Smooth muscle cell (in vitro differentiated cells): ENCODE data around the gene ITGB3. TPM values are rescaled to one million over a fixed set of nuclear protein-coding genes. Genes with fewer than 3 reads are reported as not detected.

Source experiments
- DNase-seq: peaks from one replicate; lab custom pipeline; 2025; ENCODE audit not compliant: unreplicated experiment; lab: John Stamatoyannopoulos, UW
- H2AFZ ChIP-seq: fragments of 200-600 bp; sonication (generic); 2 replicates; pipeline ENCODE4 v1.6.0; 2016; ENCODE audit warnings: antibody characterized with exemption, low read depth, mild to moderate bottlenecking
- H3F3A ChIP-seq: fragments of 200-600 bp; sonication (generic); 2 replicates; pipeline ENCODE4 v1.6.0; 2017; ENCODE audit warnings: antibody characterized with exemption, low read depth
- H3K27ac ChIP-seq: fragments of 200-600 bp; sonication (generic); 2 replicates; pipeline ENCODE4 v1.5.1; 2016; ENCODE audit warnings: low read depth, mild to moderate bottlenecking
- H3K27me3 ChIP-seq: fragments of 200-600 bp; sonication (generic); 2 replicates; pipeline ENCODE4 v1.6.1; 2016; ENCODE audit warnings: low read depth, mild to moderate bottlenecking
- H3K36me3 ChIP-seq: fragments of 200-600 bp; sonication (generic); 2 replicates; pipeline ENCODE4 v1.5.1; 2016; ENCODE audit warnings: low read depth
- H3K4me1 ChIP-seq: fragments of 200-600 bp; sonication (generic); 2 replicates; pipeline ENCODE4 v1.5.1; 2016; ENCODE audit warnings: low read depth
- H3K4me2 ChIP-seq: fragments of 200-600 bp; sonication (generic); 2 replicates; pipeline ENCODE4 v1.6.0; 2016; ENCODE audit warnings: mild to moderate bottlenecking
- H3K4me3 ChIP-seq: fragments of 200-600 bp; sonication (generic); 2 replicates; pipeline ENCODE4 v1.5.1; 2016; ENCODE audit warnings: mild to moderate bottlenecking
- H3K79me2 ChIP-seq: fragments of 200-600 bp; sonication (generic); 2 replicates; pipeline ENCODE4 v1.6.0; 2016; ENCODE audit warnings: low read depth, mild to moderate bottlenecking
- H3K9ac ChIP-seq: fragments of 200-600 bp; sonication (generic); 2 replicates; pipeline ENCODE4 v1.6.0; 2016; ENCODE audit warnings: low read depth
- H3K9me3 ChIP-seq: fragments of 200-600 bp; sonication (generic); replicated peaks from 2 replicates; pipeline ENCODE4 v1.5.1; 2016; ENCODE audit warnings: low read depth
- H4K20me1 ChIP-seq: fragments of 200-600 bp; sonication (generic); 2 replicates; pipeline ENCODE4 v1.6.0; 2016; ENCODE audit warnings: low read depth
- WGBS: methylation state at CpG from one replicate; pipeline ENCODE4 v1.1.7; 2016; ENCODE audit warnings: low lambda C conversion rate; 5-methylcytosine and 5-hydroxymethylcytosine counted together
- polyA plus RNA-seq: library from polyadenylated mRNA; unstranded; fragments of >200 nt; fragmentation: Nextera tagmentation; extraction: Ambion mirVana; gene quantifications from 2 replicates; pipeline ENCODE4 v1.2.1, GENCODE V29; 2016
- total RNA-seq: library from RNA; depleted of rRNA; stranded (reverse); fragments of >200 nt; gene quantifications from 2 replicates; pipeline ENCODE4 v1.2.3, GENCODE V29; 2014
- TF ChIP-seq, protein P1 (sequence below): fragments of 200-600 bp; sonication (generic); IDR thresholded peaks from 2 replicates; pipeline ENCODE4 v1.5.1; 2017; ENCODE audit warnings: borderline replicate concordance, mild to moderate bottlenecking, antibody characterized with exemption; ENCODE audit not compliant: insufficient read depth, poor library complexity, severe bottlenecking

Gene ITGB3
- total and polyA plus RNA-seq, 2 experiments from 2014 or later, result 3.9 to 7.9 TPM

DNA sequence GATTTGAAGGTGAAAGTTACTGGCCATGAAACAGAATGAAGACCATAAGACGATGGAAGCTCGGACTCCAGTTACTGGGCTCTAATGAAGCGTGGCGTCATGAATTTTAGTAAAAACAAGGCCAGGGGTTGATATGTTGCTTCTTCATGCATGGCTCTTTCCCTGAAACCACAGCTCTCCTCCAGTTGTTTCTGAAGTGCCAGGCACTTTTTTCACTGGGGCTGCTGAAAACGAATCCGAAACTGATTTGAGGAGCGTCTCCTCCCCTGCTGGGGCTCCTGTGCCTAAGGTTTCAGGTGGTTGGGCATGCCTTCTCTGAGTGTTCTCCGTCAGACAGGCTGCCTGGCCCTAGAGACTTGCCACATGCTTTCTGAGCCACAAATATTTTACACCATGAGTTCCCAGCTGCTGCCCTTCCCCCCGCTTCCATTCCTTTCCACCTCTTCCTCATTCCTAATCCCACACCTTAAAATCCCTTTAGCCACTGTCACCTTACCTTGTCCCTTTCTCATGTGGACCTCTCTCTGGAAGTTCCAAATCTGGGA is 48.1 kb upstream of the ITGB3 start:
- Histone ChIP-seq H3K9ac (peak overlapping the region; percentile 35), H2AFZ (no peak overlapping the region), H4K20me1 (no peaks in the 10 kb centered on the region), H3K4me2 (peak overlapping the region; percentile 45), H3K27me3 (no peaks in the 10 kb centered on the region), H3K4me3 (no peak overlapping the region), H3K79me2 (no peaks in the 10 kb centered on the region), H3K27ac (peak overlapping the region; percentile 76), H3K4me1 (peaks cover 13% of the 10 kb centered on the region), H3K9me3 (no peaks in the 10 kb centered on the region), H3K36me3 (no peaks in the 10 kb centered on the region), H3F3A (peaks cover 15% of the 10 kb centered on the region)
- no peak for DNase-seq
- TF ChIP-seq, protein P1, sequence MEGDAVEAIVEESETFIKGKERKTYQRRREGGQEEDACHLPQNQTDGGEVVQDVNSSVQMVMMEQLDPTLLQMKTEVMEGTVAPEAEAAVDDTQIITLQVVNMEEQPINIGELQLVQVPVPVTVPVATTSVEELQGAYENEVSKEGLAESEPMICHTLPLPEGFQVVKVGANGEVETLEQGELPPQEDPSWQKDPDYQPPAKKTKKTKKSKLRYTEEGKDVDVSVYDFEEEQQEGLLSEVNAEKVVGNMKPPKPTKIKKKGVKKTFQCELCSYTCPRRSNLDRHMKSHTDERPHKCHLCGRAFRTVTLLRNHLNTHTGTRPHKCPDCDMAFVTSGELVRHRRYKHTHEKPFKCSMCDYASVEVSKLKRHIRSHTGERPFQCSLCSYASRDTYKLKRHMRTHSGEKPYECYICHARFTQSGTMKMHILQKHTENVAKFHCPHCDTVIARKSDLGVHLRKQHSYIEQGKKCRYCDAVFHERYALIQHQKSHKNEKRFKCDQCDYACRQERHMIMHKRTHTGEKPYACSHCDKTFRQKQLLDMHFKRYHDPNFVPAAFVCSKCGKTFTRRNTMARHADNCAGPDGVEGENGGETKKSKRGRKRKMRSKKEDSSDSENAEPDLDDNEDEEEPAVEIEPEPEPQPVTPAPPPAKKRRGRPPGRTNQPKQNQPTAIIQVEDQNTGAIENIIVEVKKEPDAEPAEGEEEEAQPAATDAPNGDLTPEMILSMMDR, result no peak
- 60% methylated on average over 9 of the region's 9 CpGs for WGBS

DNA sequence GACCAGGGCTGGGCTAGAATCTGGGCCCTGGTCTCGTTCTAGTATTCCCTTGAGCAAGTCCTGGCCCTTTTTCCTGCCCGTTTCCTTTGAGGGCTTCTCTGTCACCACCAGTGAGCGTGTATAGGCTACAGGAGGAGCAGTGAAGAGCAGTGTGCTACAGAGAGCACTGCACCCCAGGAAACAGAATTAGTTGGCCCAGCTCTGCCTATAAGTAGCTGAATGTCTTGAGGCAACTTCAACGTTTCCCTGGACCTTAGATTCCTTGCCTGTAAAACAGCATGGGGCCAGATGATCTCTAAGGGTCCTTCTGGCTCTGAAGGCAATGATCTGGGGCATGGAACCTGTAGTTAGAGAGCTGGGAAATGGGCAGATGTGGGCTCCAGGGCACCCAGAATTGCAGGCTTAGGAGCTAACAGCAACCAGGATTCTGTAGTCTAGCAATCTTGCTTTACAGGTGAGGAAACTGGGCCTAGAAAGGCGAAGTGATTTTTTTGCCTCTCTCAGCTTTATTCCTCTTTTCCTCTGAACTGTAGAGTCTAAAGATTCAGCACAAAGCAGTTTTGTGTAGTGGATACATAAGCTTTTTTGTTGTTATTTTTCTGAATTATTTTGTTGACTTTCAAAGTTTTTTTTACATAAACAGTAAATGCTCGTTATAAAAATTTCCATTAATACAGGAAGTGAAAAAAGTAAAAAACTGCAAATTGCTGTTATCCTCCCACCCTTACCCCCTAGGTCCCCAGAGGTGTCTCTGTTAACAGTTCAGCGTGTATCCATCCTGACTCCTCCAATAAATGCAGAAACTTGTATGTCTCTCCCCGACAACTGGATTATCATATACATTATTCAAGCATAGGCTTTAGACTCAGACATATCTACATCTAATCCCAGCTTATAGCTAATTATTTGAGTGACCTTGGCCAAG is 46.2 kb upstream of the ITGB3 start:
- WGBS, result 82% methylated on average over 8 of the region's 8 CpGs
- H3K79me2 ChIP-seq, result no peaks in the 10 kb centered on the region
- H2AFZ ChIP-seq, result peak overlapping the region; percentile 42
- H3K27me3 ChIP-seq, result no peaks in the 10 kb centered on the region
- no peak overlapping the region for H3K27ac ChIP-seq
- H3K4me3 ChIP-seq, result no peak overlapping the region
- H4K20me1 ChIP-seq, result no peaks in the 10 kb centered on the region
- no peak overlapping the region for H3K4me2 ChIP-seq
- H3K9ac ChIP-seq, result no peak overlapping the region
- peaks cover 15% of the 10 kb centered on the region for H3F3A ChIP-seq
- TF ChIP-seq, protein P1, result no peak
- no peaks in the 10 kb centered on the region for H3K36me3 ChIP-seq
- H3K9me3 ChIP-seq, result no peaks in the 10 kb centered on the region
- peaks cover 13% of the 10 kb centered on the region for H3K4me1 ChIP-seq
- no peak for DNase-seq

DNA sequence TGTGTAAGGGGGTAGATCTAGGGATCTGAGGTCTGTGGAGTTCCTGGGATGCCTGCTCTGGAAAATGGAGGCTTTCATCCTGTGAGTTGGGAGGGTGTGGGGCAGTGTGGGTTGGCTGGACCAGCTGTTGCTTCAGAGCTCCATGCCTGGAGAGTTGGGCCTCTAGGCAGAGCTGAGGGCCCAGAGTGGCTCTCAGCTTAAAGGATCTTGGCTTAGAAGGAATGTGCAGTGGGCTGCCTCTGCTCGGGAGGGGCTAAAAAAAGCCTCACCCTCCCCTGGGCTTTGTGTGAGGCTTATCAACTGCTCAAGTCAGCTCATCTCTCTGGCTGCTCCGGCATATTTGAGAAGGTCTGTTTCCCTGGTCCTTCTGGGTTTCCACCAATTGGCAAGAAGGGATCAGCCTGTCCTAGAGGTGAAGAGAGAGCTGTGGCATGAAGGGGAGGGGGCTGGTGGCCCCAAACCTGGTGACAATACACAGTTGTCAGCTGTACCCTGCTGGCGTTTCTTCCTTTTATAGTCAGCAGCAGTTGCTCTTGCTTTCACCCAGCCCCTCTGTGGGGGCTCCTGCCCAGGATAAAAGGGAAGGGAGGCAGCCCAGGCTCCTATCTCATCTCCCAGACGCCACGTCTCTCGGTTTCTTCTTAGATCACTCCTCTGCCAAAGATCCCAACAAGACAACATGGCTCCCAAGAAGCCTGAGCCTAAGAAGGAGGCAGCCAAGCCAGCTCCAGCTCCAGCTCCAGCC is 44.7 kb upstream of the ITGB3 start, which contains the start of gene MYL4:
TSS of gene MYL4 (plus strand) at position 605 of the 745 bp plus-strand sequence. CDS start at position 680, 75 bp downstream.
- Histone ChIP-seq H3K4me3 (no peak within 1 kb of the TSS), H3K4me1 (peaks cover 13% of the 10 kb centered on the region), H3K9me3 (no peaks in the 10 kb centered on the region), H3K27me3 (no peaks in the 10 kb centered on the region), H3K79me2 (no peaks in the 10 kb centered on the region), H3F3A (peaks cover 15% of the 10 kb centered on the region), H4K20me1 (no peaks in the 10 kb centered on the region), H3K36me3 (no peaks in the 10 kb centered on the region), H3K9ac (no peak within 1 kb of the TSS), H3K4me2 (peak within 1 kb of the TSS; percentile 5), H2AFZ (peak within 1 kb of the TSS; percentile 31), H3K27ac (no peak within 1 kb of the TSS)
- DNase-seq, result no peak
- 44% methylated on average over 6 of the region's 6 CpGs for WGBS
- TF ChIP-seq, protein P1, result no peak
